Activated T-cell treated with anti-CD3 and anti-CD28 coated beads, Interleukin-2, amount 50 U/mL, for 4 hours (primary cell): ENCODE data around the gene CYTH4. TPM values are rescaled to one million over a fixed set of nuclear protein-coding genes. Genes with fewer than 3 reads are reported as not detected.
A peak's percentile ranks its signal among the peaks of the same experiment; 100 is the strongest.
"Not testable (repeated sequence)": the region's sequence is repeated elsewhere in the genome, so short reads cannot be mapped to it uniquely, and the experiment has no call there.

Source experiments
- ATAC-seq, 2 donors: fragments of 200-7000 bp; cut with Tn5 transposase; one replicate each; pipeline ENCODE4 v1.10.0; 2021
- DNase-seq: peaks from one replicate; pipeline ENCODE4 v3.0.0-alpha.2; 2020
- H3K27me3 Mint-ChIP-seq: one replicate; pipeline ENCODE4 v1.8.0; 2021; ENCODE audit warnings: low read depth, mixed read lengths
- H3K36me3 Mint-ChIP-seq: one replicate; pipeline ENCODE4 v1.8.0; 2022; ENCODE audit warnings: mixed read lengths; ENCODE audit not compliant: insufficient read depth
- H3K4me1 Mint-ChIP-seq: one replicate; pipeline ENCODE4 v1.8.0; 2021; ENCODE audit warnings: low read depth, mixed read lengths
- H3K4me3 Mint-ChIP-seq: one replicate; pipeline ENCODE4 v1.8.0; 2021; ENCODE audit warnings: mild to moderate bottlenecking, moderate library complexity, mixed read lengths
- H3K9me3 Mint-ChIP-seq: one replicate; pipeline ENCODE4 v1.8.0; 2021; ENCODE audit warnings: mixed read lengths
- total RNA-seq, 3 donors: library from RNA; stranded (reverse); gene quantifications; one replicate each; pipeline ENCODE4 v1.2.1, GENCODE V29; 2021

Gene CYTH4
- total RNA-seq, 3 donors from 2014 or later = 9.0 to 10.9 (median 9.7) TPM

DNA sequence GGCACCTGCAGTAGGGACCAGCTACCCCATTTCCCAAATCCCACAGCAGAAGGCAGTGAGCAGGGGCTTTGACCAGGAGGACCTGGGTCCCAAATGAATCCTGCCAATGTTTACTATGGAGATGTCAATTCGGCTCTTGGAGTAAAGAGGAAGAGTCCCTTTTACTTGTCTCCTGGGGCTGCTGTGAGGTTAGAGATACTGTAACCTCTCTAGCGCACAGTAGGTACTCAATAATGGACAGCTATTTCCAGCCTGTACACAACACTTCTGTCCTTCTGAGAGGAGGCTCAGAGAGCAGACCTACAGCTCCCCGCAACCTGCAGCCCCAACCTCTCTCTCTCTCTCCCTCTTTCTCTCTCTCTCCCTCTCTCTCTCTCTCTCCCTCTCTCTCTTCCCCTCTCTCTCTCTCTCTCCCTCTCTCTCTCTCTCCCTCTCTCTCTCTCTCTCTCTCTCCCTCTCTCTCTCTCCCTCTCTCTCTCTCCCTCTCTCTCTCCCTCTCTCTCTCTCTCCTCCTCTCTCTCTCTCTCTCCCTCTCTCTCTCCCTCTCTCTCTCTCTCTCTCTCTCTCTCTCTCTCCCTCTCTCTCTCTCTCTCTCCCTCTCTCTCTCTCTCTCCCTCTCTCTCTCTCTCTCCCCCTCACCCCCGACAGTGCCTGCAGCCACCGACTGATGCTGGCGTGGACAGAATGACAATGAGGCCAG, 46.4 kb downstream of the CYTH4 start:
- not testable (repeated sequence) for H3K4me3 Mint-ChIP-seq, H3K36me3 Mint-ChIP-seq, DNase-seq, ATAC-seq, H3K9me3 Mint-ChIP-seq, H3K4me1 Mint-ChIP-seq
- H3K27me3 Mint-ChIP-seq = peaks cover 61% of the 10 kb centered on the region

DNA sequence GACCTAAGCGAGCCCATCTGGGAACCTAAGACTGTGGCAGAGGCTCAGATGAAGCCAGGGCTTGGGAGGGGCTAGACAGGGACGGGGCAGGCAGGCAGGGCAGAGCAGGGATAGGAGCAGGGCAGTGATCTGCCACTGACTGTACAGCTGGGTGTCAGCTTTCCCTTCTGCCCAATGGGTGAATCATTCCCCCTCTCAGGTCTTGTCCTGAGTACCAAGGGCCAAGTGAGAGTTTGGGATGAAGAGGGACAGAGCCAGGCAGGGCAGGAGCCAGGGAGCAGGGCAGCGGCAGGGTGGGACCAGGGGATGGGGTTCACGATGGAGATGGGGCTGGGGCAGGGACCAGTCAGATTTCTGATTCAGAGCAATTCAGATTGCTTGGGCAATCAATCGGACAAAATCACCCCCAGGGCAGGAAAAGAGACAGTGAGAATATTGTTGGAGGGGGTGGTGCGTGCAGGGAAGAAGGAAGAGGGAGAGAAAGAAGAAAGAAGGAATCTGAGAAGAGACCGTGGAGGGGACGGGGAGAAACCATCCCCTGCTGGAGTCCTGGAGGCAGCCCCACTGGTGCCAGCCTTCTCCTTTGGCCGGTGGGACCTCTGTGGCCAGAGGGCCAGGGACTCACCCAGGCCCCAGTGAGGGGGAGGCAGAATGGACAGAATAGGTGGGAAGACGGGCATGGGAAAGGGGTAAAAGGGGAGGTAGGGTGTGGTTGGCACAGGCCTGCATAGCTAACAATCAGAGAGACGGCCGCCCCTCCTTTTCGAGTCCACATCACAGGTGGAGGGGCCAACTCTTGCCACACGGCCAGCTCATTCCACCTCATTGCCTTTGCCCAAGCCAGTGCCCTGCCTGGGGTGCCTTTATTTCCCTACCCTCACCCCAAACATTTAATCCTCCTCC, 47.2 kb downstream of the CYTH4 start:
- H3K36me3 Mint-ChIP-seq = no peaks in the 10 kb centered on the region
- DNase-seq (no peak), ATAC-seq (no peak)
- peaks cover 62% of the 10 kb centered on the region for H3K27me3 Mint-ChIP-seq
- H3K9me3 Mint-ChIP-seq = no peaks in the 10 kb centered on the region
- H3K4me3 Mint-ChIP-seq = no peak overlapping the region
- peaks cover 2% of the 10 kb centered on the region for H3K4me1 Mint-ChIP-seq

DNA sequence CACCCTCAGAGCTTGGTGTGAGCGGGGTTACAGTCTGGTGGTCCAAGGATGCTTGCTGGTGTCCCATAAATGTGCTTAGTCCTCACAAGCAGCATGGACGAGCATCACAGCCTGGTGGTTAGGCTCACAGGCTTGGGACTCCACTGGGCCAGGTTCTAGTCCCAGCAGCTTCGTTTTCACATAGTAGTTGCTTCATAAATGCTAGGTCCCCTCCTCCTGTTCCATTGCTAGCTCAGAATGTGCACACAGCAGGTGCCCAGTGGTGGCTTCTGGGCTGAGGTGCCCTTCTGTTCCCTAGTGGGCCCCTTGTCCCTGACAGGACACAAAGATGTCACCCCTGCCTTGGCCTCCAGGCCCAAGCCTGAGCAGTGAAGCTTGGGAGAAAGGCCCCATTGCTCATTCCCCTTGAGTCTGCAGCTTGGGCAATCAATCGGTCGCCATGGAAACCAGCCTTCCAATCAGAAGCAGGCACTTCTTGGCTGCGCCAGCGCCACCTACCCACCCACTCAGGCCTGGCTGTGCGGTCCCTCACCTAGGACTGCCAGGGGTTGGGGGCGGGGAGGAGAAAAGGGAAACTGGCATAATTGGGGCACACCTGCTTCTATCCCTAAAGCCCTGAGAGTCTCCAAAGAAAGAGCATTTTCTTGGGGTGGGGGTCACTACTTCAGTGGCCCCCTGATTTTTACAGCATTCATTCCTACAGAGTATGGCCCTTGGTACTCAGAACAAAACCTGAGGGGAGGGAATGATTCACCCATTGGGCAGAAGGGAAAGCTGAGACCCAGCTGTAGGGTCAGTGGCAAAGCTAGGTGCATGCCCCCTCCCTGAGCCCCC, 48.1 kb downstream of the CYTH4 start:
- Mint-ChIP-seq H3K4me3 (no peak overlapping the region), H3K27me3 (peaks cover 63% of the 10 kb centered on the region), H3K9me3 (no peaks in the 10 kb centered on the region), H3K36me3 (no peaks in the 10 kb centered on the region), H3K4me1 (peaks cover 5% of the 10 kb centered on the region)
- DNase-seq (no peak), ATAC-seq (peak; percentile 28 to 35)

DNA sequence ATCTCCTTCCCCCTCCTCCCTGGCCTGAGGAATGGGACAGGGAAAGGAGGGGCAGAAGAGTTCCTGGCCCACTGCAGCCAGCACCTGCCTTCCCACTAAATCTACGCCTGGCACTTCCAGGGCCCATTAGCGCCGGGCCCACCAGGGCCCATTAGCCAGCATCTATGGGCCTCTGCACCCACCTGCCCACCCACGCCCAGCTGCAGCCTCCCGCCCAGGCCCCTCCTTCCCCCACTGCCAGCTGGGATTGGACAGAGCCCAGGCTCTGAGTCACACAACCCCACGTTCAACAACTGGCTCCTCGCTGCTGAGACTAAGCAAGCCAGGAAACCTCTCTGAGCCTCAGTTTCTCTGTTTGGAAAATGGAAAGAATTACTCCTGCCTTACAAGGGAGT, 48.7 kb downstream of the CYTH4 start:
- H3K36me3 Mint-ChIP-seq = no peaks in the 10 kb centered on the region
- peaks cover 69% of the 10 kb centered on the region for H3K27me3 Mint-ChIP-seq
- no peak overlapping the region for H3K4me3 Mint-ChIP-seq
- DNase-seq (no peak), ATAC-seq (no peak)
- no peaks in the 10 kb centered on the region for H3K9me3 Mint-ChIP-seq
- peaks cover 6% of the 10 kb centered on the region for H3K4me1 Mint-ChIP-seq

DNA sequence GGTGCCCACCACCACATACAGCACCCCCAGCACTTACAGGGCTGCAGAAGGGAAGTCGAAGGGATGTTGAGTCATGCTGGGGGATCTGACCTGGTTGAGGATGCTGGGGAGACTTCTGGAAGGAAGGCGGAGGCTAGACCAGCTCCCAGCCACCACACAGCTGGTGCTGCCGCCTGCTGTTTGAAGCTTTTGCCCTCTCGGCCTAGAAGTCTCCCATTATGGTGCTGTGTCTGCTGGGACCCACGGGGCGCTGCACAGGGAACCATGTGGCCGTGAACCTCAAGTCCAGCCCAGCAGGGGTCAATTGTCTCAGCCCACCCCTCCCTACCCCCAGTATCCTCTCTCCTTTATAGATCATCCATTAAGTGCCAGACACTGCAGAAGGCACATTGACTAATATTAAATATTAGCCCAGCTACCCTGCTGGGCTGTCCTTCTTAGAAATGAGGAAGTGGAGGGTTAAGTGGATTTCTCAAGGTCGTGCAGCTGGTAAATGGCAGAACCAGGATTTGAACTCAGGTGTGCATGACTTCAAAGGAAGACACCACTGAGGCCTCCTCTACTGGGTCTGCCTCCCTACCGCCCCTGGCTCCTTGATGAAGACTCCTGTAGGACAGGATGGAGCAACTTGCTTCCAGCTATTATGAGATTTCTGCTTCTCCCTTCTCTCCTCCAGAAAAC, 49.7 kb downstream of the CYTH4 start:
- DNase-seq (no peak), ATAC-seq (no peak)
- Mint-ChIP-seq H3K4me1 (peaks cover 6% of the 10 kb centered on the region), H3K9me3 (no peaks in the 10 kb centered on the region), H3K4me3 (no peak overlapping the region), H3K36me3 (no peaks in the 10 kb centered on the region), H3K27me3 (peaks cover 68% of the 10 kb centered on the region)

DNA sequence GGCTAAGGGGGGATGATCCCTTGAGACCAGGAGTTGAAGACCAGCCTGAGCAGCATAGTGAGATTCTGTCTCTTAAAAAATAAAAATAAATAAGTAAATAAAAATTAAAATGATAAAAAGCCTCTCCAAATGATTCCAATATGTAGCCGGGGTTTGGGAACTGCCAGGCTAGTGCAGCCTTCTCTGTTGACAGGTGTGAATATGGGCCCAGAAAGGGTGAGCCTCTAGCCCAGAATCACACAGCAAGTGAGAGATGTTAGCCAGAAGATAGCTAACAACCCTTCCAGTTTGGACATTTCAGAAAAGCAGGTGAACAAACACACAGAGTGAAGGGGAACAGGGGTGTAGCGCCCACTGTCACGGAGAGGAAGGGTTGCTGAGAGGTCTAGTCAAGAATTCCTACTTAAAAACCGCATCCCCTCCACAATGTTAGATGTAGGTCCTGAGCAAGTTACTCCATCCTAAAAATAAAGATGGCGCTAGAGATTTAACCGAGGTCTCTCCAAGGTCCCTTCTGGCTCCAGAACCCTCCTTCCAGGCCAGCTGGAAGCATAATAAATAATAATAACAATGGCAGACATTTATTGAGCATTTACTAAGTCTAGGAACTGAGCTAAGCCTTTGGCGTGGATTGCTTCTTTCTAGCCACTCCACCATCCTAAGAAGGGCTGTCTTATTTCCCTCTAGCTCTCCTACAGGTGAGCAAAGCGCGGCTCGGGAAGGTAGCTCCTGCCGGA, 51.6 kb downstream of the CYTH4 start:
- DNase-seq (no peak), ATAC-seq (no peak)
- Mint-ChIP-seq H3K4me1 (peaks cover 6% of the 10 kb centered on the region), H3K36me3 (no peaks in the 10 kb centered on the region), H3K27me3 (peaks cover 63% of the 10 kb centered on the region), H3K4me3 (no peak overlapping the region), H3K9me3 (no peaks in the 10 kb centered on the region)

DNA sequence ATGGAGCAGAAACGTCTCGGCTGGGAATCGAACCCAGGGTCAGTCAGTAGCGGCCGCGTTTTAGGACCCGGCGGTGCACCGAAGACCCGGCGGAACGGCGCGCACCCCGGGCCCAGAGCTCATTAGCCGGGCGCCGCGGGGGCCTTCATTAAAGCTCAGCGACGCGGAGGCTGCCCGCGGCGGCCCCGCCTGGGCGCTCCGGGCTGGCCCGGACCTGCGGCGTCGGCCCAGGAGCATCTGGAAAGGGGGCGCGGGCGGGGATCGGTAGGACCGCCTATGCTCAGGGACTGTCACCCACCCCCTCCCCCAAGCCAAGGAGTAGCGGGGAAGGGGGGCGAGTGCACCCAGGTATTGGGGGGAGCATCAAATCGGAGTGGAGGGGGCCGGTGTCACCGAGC, 52.2 kb downstream of the CYTH4 start:
- Mint-ChIP-seq H3K4me3 (no peak overlapping the region), H3K4me1 (peaks cover 6% of the 10 kb centered on the region), H3K36me3 (no peaks in the 10 kb centered on the region), H3K9me3 (no peaks in the 10 kb centered on the region), H3K27me3 (peaks cover 60% of the 10 kb centered on the region)
- DNase-seq (no peak), ATAC-seq (peak in 1 of 2 donors; percentile 10)

DNA sequence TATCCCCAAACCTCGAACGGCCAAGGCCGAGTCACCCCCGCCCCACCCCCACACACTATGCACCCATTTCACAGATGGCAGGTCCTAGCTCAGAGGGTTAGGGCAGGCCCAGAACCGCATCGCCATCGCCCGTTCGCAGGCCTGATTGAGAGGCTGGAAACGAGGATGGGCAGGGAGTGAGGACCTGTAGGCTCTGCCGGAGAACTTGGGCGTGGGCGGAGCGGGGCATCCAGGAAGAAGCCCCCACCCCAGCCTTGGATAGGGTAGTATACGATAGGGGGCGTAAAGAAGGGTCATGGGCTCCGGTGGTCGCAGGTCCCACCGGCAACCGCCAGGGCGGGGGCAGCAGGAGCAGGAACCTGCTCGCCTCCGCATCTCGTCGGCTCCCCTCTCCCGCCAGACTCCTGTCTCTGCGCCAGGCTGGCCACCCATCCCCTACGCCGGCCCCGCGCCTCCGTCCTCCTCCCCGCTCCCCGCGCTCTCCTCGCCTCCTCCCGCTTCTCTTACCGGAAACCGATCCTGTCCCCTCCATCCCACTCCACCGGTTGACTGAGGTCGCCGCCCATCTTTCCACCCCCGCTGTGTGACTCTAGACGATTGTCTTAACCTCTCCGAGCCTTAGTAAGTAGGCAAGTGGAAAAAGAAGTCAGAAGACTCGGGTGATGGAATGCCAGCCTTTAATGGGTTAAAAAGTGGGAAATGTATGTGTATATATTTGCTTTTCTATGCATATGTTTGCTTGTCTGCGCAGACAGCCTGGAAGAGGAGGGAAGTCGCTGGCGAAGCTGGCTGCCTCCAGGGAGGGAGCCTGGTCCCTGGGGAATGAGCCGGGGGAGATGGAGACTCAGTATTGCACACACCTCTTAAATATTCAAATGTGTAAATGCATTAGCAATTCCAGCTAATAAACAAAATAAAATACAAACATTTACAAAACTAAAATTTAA, 52.8 kb downstream of the CYTH4 start:
- no peak overlapping the region for H3K4me3 Mint-ChIP-seq
- no peak for DNase-seq
- peak; percentile 21 to 41 for ATAC-seq
- H3K4me1 Mint-ChIP-seq = peaks cover 6% of the 10 kb centered on the region
- peaks cover 56% of the 10 kb centered on the region for H3K27me3 Mint-ChIP-seq
- H3K9me3 Mint-ChIP-seq = no peaks in the 10 kb centered on the region
- H3K36me3 Mint-ChIP-seq = no peaks in the 10 kb centered on the region

DNA sequence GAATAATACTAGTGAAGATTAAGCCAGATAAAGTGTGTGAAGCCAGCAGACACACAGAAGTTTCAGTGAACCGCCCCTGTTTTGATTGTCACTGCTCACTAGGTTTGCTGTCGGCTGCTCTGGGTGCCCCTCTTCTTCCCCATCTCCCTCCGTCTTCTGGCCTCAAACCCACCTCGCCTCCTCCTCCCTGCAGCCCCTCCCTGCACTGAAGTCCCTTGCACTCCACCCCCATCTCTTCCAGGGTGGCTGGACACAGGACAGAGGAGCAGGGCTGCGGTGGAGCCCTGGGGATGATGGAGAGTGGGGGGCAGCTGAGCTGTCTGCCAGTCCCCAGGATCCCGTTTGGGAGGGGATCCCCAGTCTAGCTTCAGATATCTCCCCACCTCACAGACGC, 53.5 kb downstream of the CYTH4 start:
- H3K4me1 Mint-ChIP-seq = peaks cover 6% of the 10 kb centered on the region
- H3K27me3 Mint-ChIP-seq = peaks cover 56% of the 10 kb centered on the region
- no peaks in the 10 kb centered on the region for H3K9me3 Mint-ChIP-seq
- H3K4me3 Mint-ChIP-seq = no peak overlapping the region
- DNase-seq (no peak), ATAC-seq (no peak)
- H3K36me3 Mint-ChIP-seq = no peaks in the 10 kb centered on the region

DNA sequence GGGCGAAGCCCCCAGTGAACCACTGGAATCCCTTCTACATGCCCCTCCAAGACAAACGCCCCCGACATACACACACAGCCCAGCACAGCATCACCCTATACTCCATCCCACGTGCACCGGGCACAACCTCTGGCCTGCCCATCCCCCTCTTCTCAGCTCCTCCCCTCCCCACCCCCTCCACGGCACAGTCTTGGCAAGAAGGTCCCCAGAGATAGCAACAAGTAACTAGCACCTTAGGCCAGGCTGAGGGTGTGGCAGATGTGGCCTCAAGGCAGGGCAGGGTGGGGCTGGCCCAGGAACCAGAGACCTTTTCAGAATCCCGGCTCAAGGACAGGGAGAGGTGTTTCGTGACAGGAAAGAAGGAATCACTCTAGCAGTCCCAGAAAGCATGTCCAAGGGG, 54.3 kb downstream of the CYTH4 start:
- Mint-ChIP-seq H3K4me3 (no peak overlapping the region), H3K4me1 (peaks cover 6% of the 10 kb centered on the region), H3K27me3 (peaks cover 51% of the 10 kb centered on the region), H3K9me3 (no peaks in the 10 kb centered on the region), H3K36me3 (no peaks in the 10 kb centered on the region)
- DNase-seq (no peak), ATAC-seq (no peak)

DNA sequence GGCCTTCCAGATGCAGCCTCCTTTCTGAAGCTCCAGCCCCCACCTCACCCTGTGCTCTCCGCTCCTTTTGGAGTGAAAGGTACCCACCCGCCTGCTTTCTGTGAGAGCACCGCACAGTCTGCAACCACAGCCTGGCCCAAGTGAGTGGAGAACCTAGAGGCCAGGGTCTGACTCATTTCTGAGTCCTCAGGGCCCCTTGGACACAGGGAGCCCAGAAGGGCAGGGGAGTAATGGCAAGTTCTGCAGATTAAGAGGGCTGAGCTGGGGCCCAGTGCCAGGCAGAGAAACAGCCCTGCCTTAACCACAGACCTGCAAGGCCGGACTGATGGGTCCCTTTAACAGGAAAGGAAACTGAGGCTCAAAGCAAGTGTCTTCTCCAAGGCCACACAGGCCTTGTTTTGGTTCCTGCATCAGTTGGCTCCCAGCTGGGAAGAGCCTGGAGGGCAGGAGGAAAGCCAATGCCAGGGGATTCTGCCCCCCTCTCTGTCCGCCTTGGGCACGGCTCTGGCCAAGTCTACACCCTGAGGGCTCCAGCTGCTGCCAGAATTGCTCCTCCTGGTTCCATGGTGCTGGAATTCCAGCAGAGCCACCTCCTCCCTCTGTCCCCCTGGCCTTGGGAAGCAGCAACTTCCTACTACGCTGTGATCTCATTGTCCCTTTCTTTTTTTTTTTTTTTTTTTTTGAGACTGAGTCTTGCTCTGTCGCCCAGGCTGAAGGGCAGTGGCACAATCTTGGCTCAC, 55.1 kb downstream of the CYTH4 start:
- no peaks in the 10 kb centered on the region for H3K36me3 Mint-ChIP-seq
- peaks cover 43% of the 10 kb centered on the region for H3K27me3 Mint-ChIP-seq
- peaks cover 7% of the 10 kb centered on the region for H3K4me1 Mint-ChIP-seq
- no peaks in the 10 kb centered on the region for H3K9me3 Mint-ChIP-seq
- H3K4me3 Mint-ChIP-seq = no peak overlapping the region
- ATAC-seq (no peak), DNase-seq (no peak)

DNA sequence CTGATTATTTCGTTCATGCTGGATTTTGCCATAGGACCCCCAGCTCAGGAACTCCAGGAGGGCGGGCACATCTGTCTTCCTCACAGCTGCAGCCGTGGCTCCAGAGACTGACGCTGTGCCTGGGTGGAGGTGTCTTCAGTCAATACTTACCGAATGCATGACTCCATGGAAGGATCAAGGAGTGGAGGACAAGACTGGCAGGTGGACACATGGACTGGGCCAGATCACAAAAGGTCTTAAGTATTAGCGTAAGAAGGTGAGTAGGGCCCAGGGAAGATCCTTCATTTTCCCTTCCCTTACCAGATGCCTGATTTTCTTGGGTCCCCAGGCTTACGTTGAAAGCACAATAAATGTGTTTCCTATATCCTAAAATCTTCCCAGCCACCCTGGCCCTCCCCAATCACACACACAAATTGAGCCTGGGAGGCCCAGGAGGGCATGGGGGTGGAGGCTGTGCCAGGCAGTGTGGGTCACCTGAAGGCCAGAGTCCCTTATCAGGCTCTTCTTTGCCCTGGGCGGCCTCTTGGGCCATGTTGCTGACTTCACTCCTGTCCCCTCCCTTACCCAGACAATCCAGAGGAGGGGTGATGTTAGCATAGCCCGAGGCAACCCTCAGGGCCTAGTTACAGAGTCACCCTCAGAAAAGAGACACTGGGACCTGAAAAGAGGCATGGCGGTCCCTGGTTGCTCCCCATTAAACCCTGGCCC, 56.4 kb downstream of the CYTH4 start:
- Mint-ChIP-seq H3K27me3 (peaks cover 34% of the 10 kb centered on the region), H3K9me3 (no peaks in the 10 kb centered on the region), H3K4me3 (no peak overlapping the region), H3K4me1 (peaks cover 9% of the 10 kb centered on the region), H3K36me3 (no peaks in the 10 kb centered on the region)
- no peak for DNase-seq
- ATAC-seq = no peak
